T follicular helper cell (primary cell): ENCODE results near the gene SORCS2.

Source experiments
- DNase-seq: peaks from one replicate; pipeline ENCODE4 v3.0.0-alpha.2; 2020; ENCODE audit warnings: low read depth

Gene SORCS2

GRCh38 chr4:7267829-7268228, 75.5 kb downstream of the SORCS2 start:
- DNase-seq = no peak

DNA sequence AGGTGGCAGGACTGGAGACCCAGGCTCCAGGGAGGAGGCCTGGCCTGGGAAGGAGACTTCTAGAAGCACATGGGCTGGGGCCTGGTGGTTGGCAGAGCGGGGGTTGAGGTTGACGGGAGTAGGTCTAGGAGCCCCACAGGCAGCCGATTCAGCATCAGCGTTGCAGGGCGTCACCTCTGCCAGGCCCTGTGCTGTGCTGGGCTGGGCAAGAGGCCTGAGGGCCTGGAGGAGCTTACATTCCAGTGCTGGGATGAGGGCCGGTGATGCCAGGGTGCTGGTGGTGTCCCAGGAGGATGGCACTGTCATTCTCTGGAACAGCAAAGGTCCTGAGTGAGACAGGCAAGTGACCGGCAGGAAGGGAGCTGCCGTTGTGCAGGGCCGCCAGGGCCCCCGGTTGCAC, 76.6 kb downstream of the SORCS2 start:
- DNase-seq = no peak

GRCh38 chr4:7270121-7270520, 77.8 kb downstream of the SORCS2 start:
- no peak for DNase-seq

DNA sequence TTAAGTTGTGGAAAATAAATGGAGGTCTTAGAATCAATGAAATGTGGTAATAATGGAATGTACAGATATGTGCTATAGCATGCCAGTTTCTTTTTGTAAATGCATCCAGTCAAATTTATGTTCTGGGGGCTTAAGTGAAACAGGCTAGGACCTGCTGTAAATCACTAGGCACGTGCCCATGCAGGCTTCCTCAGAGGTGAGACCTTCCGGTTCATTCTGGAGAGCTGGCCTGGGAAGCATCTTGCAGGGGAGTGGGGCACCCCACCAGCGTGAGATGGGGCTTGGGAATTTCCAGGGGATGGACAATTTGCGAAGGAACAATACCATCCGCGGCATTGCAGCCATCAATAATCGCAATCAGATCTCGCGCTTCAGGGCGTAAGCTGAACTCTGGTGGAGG, 80.1 kb downstream of the SORCS2 start:
- DNase-seq = no peak

DNA sequence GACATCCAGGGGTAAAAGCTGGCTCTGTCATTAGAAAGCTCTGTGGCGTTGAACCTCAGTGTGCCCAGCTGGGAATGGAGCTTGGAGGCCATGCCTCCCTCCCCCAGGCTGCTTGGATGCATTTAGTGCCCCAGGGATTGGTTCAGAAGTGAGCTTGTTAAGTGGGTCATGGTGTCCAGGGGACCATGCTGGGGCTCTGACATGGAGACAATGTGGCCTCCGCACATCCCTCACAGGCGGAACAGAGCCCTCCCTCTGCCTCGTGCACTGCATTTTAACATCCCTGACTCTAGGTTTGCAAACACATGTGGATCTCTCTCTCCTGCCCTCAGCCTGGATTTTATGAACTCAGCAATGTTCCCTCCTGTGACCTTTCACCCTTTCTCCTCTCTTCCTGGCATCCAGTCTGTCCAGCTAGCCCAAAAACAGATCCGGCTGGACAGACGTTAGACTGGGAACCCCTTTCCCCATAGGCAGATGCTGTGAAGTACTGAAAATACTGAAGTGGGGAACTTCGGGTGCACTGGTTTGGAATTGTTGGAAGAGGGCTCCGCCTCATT, 81.5 kb downstream of the SORCS2 start:
- no peak for DNase-seq

GRCh38 chr4:7275067-7275466, 82.7 kb downstream of the SORCS2 start:
- no peak for DNase-seq

- DNase-seq = no peak
Measured at GRCh38 chr4:7275490-7276154, 83.3 kb downstream of the SORCS2 start.

- no peak for DNase-seq
Measured at GRCh38 chr4:7276515-7276914, 84.2 kb downstream of the SORCS2 start.

GRCh38 chr4:7278071-7278765, 85.9 kb downstream of the SORCS2 start:
- DNase-seq = no peak

DNA sequence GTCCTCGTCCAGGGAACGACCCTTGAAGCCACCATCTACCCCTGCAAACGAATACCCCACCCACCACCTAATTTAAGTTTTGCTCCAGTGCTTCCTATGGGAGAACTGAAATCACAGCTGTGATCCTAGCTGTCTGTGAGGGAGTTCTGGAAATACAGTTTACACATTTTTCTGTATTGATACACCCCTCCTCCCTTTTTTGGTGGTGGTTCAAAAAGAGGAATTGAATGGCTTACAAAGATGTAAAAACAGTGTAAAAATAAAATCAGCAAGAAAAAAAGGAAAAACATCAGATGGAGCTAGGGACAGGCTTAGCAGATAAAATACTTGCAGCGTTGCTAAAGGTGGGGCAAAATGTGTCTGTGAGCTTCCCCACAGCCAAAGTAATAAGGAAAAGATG, 86.6 kb downstream of the SORCS2 start:
- no peak for DNase-seq

- no peak for DNase-seq
Measured at GRCh38 chr4:7279902-7280301, 87.6 kb downstream of the SORCS2 start.

GRCh38 chr4:7280926-7281690, 88.8 kb downstream of the SORCS2 start:
- no peak for DNase-seq

- DNase-seq = no peak
Measured at GRCh38 chr4:7281691-7282665, 89.6 kb downstream of the SORCS2 start.

DNA sequence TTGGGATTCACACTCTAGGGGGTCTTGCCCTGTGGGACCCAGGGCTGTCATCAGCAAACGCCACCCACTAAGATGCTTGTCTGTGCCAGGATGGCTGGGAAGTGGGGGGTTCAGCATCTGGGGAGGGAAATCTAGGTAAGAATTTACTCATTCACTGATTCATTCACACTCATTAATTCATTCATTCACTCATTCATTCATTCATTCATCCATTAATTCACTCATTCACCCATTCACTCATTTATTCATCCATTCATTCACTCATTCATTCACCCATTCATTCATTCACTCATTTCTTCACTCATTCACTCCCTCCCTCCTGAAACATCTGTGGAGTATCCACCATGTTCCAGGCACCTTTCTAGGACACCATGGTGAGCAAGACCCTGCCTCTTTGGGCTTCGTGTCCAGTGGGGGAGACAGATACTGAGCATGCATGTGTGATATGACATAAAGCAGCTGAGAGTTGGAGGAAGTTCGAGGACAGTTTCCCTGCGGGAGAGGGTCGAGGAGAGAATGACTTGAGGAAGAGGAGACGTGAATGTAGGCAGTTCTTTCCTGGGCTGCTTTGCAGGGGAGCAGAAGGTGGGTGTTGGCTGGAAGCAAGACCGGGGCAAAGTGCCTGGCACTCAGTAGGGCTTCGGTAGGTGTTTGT, 90.6 kb downstream of the SORCS2 start:
- no peak for DNase-seq

DNA sequence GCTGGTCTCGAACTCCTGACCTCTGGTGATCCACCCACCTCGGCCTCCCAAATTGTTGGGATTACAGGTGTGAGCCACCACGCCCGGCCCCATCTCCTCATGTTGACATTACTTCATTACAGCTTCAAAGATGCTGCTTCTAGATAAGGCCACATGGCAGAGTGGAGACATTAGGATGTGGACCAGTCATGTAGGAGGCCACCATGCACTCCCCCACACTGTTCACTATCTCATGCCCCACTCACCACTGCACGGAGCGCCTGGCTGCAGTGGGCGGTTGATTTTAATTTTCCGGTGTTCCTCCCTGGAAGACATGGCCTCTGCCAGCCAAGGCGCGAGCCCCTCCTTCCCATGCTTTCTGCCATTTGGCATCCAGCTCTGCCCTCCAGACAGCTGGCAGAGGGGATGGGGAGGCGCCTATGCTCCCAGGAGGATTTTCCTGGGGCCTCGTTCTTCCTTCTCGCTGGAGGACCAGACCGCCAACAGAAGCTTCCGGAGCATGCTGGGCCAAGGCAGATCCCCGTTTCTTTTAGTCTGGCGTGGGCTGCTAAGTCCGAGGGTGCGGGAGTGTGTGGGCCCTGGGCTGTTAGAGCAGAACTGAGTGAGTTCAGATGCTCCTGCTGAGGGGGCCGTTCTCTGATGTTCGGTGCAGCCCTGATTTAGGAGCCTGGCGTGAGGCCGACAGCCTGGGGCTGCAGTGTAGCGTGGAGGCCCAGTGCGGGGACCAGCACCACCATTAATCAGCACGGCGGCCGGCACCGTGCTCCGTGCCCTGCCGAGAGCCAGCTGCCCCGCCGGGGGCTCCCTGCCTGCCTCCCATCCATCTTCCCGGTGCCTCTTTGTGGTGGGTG, 93.1 kb downstream of the SORCS2 start:
- DNase-seq = no peak

DNA sequence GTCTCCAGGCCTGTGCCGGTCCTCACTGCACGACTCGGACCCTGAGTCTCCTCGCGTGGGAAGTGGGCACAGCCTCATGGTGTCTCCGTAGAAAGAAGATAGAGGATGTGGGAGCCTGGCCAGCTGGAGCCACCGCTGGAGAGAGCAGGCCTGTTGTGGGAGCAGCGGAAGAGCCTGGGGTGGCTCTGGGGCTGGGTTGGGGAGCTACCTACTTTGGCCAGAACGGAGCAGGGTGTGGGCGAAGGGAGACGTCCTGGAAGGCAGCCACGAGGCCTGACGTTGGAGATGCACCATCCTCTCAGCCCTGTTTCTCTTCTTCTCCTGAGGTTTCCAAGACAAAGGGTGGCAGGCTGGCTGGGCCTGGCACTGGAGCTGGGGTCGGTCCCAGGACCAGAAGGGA, 93.8 kb downstream of the SORCS2 start:
- no peak for DNase-seq

GRCh38 chr4:7286798-7287197, 94.5 kb downstream of the SORCS2 start:
- DNase-seq = no peak

DNA sequence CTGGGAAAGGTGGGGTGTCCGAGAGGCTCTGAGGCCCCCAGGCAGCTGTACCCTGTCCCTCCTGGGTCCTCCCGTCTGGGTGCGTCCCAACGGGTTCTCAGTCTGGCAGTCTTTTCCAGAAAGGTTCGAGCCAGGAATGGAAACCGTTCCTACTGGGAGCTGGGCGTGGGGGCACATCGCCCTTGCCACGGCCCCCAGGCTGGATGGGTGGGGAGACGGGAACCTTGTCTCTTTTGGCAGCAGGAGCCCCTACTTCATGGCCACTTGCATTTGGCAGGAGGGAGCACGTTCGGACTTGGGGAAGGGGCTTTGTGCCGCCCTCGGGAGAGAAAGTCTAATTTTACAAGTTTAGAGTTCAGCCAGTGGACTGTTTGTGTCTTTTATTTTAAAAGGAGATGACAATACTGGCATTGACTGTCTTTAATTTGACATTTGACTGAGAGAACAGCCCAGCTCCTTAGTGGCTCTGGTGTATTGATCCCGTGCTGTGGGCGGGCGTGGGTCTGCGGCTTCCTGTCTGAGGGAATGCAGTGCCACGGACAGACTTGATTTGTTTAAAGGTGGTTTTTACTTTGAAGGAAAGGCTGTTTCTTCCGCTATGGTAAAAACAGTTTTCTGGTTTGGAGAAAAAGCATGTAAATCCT, 95.1 kb downstream of the SORCS2 start:
- no peak for DNase-seq

DNA sequence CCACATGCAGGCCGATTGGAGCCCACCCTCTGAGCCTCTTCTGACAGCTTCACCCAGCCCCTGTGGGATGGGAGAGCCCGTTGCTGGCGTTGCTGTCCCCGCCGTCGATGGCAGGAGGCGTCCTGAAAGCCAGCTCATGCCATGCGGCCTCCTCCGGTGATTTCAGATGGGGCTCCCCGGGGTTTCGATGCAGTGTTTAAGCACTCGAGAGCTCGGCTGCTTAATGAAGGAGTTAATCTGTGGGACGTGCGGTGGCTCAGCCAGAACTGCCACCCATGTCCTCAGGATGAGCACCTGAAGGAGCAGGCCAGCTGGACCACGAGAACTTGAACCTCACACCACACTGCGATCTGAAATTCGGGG, 95.6 kb downstream of the SORCS2 start:
- DNase-seq = no peak
